ENCODE data around the gene PNKP.

Gene PNKP

GRCh38 chr19:49812997-49813861 is 54.1 kb downstream of the PNKP start, which contains the start of gene FUZ:
FUZ (minus strand) TSS chr19:49813292; CDS start chr19:49813106, 186 bp downstream.
- peak; percentile 98 for DNase-seq

DNA sequence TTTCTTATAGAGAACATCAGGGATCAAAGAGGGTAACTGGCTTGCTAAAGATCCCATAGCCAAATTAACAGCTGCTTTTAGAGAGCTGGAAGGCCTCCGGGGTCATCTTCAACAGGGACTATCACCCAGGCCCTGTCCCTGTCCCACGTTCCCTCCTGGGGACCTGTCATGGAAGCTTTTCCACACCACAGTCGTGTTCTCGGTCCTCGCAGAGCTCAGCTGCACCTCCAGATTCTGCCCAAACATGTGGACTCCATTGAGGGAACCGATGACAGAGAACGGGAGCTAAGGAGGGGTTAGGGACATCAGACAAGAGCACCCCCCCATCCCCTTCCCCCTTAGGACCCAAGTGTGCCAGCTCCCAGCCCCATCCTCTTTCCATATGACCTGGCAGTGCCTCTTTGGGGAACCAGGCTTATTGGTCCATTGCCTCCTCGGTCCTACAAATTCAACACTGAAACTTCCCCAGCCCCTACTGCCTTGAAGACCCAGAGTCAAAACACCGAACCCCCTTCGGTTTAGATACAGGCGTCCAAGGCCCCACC is 54.9 kb downstream of the PNKP start:
- no peak for DNase-seq

GRCh38 chr19:49811328-49811727 is 56.0 kb downstream of the PNKP start:
- DNase-seq: no peak
